CD4-positive, alpha-beta T cell treated with Interleukin-15 for 1 hour (primary cell): ENCODE data around the gene NGF.
"Not testable (repeated sequence)": the region's sequence is repeated elsewhere in the genome, so short reads cannot be mapped to it uniquely, and the experiment has no call there.

Source experiments
- DNase-seq: peaks from one replicate; pipeline ENCODE4 v3.0.0-alpha.2; 2020

NGF gene

DNA sequence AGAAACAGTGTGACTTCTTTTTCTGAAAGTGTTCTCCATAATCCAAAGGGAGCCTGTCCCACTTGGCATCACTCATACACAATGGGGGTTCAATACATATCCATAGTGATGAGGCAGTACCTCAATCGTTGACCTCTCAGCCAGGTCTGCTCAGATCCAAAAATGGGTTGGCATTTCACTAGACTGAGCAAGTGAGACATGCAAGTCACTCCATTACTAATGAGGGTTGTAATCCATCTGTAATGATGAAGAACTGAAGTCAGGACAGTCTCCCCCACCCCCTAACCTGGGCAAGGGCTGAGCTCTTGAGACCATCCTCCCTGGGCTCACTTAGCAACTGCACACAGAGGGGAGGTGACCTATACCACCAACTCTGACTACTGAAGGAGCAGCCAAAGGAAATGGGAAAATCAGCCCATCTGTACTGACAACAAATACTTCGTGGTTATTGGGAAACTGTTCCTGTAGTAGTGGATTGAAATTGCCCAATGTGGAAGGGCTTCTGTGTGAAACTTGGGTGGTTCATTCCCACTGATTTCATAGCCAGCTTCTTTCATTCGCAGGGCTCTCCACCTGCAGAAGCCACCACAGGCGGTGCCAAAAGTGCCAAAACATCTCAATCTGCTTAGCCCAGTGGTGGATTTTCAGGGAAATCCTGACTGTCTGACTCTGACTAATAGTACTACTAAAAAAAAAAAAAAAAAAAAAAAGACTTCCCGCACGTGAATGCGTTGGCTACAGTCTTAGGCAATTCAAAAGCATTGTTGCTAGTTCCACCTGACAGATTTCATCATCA lies 5.0 kb downstream of the NGF start:
- no peak for DNase-seq

DNA sequence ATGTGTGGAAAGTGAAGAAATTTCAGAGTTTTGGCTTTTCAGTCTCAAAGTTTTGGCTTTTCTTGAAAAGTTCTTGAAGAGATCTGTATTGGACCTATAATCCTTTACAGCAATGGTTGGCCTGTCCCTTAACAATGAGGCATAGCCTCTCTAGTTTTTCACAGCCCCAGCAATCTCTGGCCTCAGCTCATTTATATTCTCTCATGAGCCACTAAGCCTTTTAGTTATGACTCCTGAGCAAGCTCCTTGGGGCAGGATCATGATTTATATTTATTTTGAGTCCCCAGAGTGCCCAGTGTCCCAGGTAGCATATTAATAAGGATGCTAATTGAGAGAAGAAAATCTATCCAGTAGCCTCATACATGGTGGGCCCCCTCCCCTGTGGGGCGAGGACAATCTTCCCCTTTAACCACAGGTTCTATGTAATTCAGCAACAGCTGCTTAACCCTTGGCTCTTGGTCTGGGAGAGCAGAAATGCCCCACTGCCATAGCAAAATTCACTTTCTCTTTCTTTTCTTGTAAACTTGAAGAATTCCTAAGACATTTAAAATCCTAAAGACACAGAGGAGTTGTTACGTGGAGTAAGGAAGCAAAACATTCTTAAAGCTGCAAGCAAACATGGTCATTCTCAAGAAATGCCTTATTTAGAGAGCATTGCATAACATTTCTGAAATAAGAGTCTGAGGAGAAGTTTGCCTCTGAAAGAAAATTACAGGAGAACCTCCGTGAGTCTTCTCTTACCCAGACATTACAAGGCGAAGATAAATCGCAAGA lies 6.3 kb downstream of the NGF start:
- no peak for DNase-seq

DNA sequence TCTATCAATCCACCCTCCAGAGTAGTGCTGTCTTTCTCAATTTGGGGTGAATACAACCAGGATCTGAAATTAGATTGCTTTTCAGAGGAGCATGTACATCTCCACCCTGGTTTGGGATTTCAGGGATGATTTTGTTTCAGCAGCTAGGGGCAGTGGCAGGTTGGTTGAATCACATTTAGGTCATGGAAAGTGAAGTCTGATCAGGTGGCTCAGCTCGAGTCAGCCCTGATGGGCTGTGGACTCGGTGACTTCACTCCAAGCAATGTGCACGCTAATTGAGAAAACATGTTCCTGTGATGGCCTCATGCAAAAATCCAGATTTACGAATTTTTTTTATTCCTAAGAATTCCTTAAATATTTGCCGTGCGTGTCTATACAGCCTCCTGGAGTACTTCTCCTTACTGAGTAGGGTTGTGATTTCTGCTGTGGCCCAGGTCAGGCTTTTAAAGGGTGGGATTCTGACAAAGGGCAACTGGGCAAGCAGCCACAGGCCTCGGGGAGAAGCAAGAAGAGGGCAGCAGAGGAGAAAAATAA lies 7.5 kb downstream of the NGF start:
- DNase-seq = no peak

- DNase-seq = no peak
Measured at GRCh38 chr1:115329965-115330364, 8.1 kb downstream of the NGF start.

DNA sequence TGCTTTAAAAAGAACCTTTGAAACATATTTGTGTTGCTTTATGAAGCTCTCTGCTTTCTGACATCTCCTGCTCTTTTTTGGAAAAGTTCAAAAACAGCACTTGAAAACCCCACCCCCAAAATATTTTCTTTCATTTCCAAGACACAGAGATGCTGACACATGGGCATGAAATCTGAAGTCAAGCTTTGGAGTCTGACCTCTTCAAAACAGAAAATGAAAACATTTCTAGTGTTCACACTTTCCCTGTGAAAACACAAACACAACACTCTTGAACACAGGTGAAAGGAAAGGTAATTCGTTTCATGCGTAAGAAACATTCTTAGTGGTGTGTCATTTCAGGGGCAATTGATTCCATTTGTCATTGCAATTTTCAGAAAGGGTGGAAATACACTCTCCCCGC lies 10.8 kb downstream of the NGF start:
- no peak for DNase-seq

GRCh38 chr1:115326419-115326818 lies 11.6 kb downstream of the NGF start:
- DNase-seq = no peak

DNA sequence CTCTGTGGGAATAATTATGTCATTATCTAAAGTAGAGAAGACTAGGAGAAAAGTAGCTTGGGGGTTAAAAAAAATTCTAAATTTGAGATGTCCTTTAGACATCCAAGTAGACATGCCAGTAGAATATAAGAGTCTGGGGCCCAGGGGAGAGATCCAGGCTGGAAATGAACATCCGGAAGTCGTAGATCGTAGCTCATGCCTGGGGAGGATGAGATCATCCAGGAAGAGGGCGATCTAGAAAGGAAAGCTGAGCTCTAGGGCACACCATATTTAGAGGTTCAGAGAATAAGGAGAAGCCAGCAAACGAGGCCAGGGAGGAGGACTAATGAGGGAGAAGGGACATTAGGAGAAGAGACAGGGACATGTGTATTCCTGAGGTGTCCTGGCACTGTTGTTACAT lies 12.2 kb downstream of the NGF start:
- no peak for DNase-seq

DNA sequence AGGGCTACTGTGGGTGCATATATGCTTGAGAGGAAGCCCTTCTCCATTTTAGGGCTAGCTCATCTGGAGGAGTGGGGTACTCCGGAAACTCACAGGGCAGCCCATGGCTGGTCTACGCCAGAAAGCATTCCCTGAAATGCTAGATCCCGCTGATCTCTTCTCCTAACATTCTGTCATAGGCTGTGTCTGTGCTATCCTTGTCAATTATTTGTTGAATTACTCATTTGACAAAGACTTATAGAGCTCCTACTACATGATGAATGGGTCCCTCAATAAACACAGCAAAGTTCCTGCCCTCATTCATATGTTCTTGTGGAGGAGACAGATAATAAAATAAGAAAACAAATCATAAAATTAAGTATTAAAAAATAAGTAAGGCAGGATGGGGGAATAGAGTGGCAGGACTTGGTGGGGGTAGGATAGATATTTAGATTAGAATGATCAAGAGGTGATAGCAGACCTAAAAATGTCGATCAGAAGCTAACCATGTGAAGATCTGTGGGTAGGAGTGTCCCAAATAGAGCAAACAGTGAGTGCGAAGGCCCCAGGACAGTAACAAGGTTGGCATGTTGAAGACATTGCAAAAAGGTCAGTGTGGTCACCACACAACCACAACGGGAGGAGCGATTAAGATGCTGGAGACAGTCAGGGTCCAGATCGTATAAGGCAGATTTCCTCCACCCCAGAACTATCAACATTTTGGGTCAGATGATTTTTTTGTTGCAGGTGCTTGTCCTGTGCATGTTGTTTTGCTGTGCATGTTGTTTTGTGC lies 13.2 kb downstream of the NGF start:
- no peak for DNase-seq

DNA sequence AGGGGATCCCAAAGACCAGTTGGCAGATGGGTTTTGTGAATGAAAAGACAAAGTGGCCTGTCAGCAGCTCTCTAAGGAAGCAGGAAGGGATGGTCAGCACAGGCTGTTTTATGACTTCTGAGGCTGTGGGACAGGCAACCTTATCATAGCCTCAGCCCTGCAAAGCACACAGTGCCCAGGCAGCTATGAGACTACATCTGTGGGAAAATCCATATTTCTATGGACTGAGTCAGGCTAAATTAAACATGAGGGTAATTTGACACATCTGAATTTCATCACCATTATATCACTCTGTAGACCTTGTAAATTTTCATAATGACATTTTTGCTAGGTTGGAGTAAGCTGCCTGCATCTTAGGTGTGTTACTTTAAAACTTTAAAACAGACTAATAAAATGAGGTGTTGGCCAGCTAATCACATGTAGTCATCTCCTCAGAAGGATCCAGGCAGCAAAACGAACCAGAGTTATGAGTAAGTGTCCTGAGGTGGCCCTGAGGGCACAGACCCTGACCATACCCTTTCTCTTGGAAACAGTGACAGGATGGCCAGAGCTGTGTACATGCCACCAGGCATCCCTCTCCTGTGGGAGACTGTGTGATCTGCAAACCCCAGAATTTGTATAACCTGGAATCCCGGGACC lies 14.6 kb downstream of the NGF start:
- no peak for DNase-seq

DNA sequence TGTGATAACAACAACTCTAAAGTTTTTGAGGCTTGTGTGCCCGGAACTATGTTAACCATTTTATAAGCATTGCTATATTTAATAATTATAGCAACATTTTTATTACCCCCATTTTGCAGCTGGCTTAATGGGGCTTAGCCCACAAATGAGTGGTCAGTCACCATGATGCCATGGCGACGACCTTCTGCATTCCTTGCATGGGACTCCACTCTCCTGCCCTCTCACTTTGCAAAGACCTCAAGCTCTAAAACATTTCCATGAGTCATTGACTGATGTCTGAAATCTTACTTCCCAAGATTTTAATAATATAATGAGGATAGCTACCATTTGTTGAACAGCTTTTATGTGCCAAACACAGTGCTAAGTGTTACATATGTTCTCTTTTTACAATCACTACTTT lies 15.4 kb downstream of the NGF start:
- no peak for DNase-seq

DNA sequence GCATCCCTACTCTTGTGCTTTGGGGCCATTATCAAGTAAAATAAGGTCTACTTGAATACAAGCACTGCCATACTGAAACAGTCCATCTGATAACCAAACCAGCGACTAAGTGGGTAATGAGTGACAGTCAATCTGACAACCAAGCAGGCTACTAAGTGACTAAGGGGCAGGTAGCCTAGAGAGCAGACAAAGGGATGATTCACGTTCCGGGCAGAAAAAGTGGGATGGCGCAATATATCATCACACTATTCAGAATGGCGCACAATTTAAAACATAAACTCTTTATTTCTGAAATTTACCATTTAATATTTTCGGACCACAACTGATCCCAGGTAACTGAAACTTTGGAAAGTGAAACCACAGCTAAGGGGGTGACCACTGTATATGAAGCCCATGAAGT lies 17.7 kb downstream of the NGF start:
- DNase-seq = no peak

DNA sequence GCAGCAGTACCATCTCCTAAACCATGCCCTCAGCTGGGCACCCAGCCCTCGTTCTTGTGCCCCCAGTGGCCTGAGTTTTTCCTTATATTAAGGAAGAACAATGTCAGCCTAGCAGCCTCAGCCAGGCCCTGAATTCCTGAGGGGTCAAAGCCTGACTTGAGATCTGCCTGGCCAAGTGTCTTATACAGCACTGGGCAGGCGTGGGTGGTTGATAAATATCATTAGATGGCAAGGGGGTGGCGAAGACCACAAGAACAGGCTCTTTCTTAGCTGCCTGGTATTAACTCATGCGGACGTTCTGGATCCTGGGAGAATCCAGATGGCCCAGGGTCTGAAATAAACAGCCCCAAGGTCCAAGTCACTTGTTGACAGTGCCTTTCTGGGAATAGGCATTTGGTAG lies 18.3 kb downstream of the NGF start:
- DNase-seq = no peak

- DNase-seq = no peak
Measured at GRCh38 chr1:115317101-115318012, 20.7 kb downstream of the NGF start.

DNA sequence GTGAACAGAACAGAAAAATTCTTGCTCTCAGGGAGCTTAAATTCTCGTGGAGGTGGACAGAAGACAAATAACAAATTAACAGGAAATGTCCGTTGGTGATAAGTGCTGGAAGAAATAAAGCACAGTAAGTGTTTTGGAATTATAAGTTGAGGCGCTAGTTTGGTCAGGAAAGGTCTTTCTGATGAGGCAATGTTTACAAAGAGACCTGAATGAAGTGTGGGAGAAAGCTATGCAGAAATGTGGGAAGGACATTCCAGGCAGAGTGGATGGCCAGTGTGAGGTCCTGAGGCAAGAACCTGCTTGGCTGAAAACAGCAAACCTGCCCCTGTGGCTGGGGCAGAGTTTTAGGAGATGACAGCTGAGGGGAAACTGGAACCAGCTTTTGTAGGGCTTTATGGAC lies 23.3 kb downstream of the NGF start:
- DNase-seq = no peak

DNA sequence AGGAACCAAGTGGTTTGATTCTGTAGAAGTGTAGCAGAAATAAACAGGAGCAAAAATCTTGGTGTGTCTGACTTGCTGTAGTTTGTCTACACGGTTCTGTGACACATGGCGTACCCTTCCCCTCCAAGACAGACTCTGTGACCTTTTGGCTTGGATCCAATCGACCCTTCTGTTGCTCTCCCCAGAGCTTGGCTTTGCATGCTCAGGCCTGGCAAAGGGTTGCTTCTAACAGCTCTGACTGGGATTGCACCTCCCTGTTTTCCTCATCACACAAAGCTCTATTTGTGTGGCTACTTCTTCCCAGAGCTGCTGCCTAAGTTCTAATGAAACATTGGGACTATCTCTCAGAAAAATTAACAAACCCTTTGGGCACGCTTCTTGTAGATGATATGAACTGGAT lies 24.0 kb downstream of the NGF start:
- DNase-seq = no peak

DNA sequence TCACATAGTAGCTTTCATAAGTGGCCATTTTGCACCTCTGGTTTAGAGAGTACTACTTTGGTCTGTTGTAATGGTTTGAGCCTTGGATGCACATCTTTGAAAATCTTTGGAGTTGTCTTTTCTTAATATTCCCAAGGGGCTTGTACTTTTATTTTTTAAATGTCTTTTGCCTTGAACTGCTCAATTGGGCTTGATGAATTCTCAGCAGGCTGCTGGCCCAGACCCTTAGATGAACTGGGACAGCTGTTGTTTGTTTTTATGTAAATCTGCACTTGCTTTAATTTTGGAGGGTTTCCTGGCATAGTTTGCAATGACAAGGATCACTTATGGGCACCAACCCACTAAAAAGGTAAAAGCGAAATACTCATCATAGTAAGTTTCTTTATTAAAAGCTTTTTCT lies 24.9 kb downstream of the NGF start:
- DNase-seq = no peak

DNA sequence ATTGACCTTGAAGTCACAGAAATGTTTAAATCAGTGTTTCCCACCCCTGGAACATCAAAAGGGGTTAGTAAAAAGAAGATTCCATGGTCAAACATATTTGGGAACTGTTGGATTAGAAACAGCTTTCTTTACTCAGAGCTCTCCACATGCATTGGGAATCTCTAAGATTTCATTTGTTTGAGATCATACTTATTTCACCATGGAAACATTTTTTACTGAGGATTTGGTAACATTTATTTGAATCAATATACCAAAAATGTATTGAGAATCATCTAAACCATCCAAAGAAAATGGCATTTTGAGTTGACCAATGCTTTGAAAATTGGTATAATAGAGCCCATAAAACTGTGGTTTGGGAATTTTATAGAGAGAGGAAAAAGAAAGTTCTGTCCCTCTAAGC lies 25.3 kb downstream of the NGF start:
- no peak for DNase-seq

GRCh38 chr1:115311474-115311989 lies 26.5 kb downstream of the NGF start:
- no peak for DNase-seq

DNA sequence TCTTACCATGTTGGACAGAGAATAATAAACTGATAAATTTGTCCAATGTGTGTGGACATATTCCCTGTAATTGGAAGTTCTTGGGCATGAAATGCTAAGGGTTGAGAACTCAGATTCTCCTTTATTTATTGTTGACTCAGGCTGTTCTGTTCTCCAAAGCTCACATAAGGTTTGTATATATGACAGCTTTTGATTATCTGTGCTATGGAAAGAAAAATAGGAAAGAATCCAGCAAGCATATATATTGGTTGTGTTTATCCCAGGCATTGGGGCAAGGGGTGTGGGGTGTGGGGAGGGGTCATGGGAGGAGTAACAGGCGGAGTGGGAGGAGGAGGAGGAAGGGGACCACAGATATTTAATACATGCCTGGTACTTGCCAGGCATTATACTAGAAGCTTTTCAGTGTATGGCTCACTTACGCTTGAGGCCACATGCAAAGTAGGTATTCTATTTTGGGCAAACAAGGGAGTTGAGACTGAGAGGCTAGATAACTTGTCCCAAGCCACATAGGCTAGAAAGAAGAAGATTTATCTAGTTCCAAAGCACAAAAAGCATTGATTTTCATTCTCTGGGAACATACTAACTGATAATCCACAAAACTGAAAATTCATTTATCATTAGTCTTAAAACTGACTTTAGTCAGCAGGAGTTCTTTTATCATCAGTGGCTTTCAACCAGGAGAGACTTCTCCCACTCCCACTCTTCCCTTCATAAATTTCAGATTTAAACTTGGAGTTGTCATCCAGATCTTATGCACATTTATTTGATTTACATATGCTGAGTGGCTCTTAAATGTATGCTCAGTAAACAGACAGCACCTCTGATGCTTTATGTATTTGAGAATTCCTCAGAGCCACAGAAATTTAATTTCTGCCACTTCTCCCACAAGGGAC lies 27.2 kb downstream of the NGF start:
- no peak for DNase-seq

DNA sequence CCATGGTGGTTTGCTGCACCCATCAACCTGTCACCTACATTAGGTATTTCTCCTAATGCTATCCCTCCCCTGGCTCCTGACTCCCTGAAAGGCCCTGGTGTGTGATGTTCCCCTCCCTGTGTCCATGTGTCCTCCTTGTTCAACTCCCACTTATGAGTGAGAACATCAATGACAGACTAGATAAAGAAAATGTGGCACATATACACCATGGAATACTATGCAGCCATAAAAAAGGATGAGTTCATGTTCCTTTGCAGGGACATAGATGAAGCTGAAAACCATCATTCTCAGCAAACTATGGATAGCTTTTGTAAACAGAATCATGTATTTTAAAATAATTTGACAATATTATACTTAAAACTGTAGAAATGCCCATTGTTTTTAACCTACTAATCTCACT lies 28.5 kb downstream of the NGF start:
- not testable (repeated sequence) for DNase-seq

DNA sequence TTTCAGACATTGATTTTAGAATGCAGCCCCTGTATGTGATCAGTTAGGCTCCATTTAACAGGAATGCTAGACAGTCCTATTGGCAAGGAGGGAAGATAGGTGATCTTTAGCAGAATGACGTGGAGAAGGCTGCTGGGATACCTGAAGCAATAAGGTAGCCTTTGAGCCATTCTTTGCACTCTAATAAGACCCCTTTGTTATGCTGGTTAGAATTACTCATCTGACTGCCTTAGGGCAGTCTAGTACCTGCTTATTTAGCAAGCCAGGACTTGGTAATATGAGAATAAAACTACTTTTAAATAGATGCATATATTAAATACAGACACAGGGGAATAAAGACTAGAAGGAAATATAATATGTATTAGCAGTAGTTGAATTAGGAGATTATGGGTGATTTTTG lies 29.1 kb downstream of the NGF start:
- no peak for DNase-seq
